ENCODE data around the gene SPTLC3. TPM values are rescaled to one million over a fixed set of nuclear protein-coding genes. Genes with fewer than 3 reads are reported as not detected.

The SPTLC3 gene
- total and polyA plus RNA-seq, 8 donors: 1.1 to 33.9 (median 2.1) TPM; not detected in 1

GRCh38 chr20:13119583-13119982 is 110.8 kb downstream of the SPTLC3 start:
- Histone ChIP-seq H3K4me3 (no peak overlapping the region), H3K4me1 (peaks cover 0 to 4% (median 0%) of the 10 kb centered on the region in 4 donors), H3K9me3 (no peaks in the 10 kb centered on the region), H3K27me3 (no peaks in the 10 kb centered on the region), H3K27ac (no peak overlapping the region), H3K36me3 (no peaks in the 10 kb centered on the region)
- intact Hi-C loops (cut with DNase I; ENCODE audit: low total_unique reads): no loop called here
- whole genome bisulfite sequencing, 5 donors: 18 to 22% (median 18%) methylated on average over 6 of the region's 6 CpGs
- TF ChIP-seq POLR2A (IDR thresholded peaks at IDR 0.05) (no peak), POLR2AphosphoS5 (IDR thresholded peaks at IDR 0.05) (no peak), CTCF (IDR thresholded peaks at IDR 0.05) (peak in 5 of 7 experiments; percentile 70 to 85 (median 76))
- peak in 1 of 2 donors; percentile 88 for DNase-seq

GRCh38 chr20:13120471-13120870 is 111.7 kb downstream of the SPTLC3 start:
- H3K36me3 ChIP-seq: no peaks in the 10 kb centered on the region
- no peaks in the 10 kb centered on the region for H3K27me3 ChIP-seq
- no peak overlapping the region for H3K4me3 ChIP-seq
- TF ChIP-seq EP300 (IDR thresholded peaks at IDR 0.05): no peak
- no peak for TF ChIP-seq POLR2A (IDR thresholded peaks at IDR 0.05)
- no peak for TF ChIP-seq POLR2AphosphoS5 (IDR thresholded peaks at IDR 0.05)
- no peak for TF ChIP-seq CTCF (IDR thresholded peaks at IDR 0.05)
- 57 to 83% (median 80%) methylated on average over 1 of the region's 1 CpG for WGBS, 5 donors
- peaks cover 0 to 4% (median 0%) of the 10 kb centered on the region in 4 donors for H3K4me1 ChIP-seq
- no peak for DNase-seq
- no peak overlapping the region for H3K27ac ChIP-seq
- intact Hi-C loops (cut with DNase I; ENCODE audit: low total_unique reads): no loop called here
- H3K9me3 ChIP-seq: no peaks in the 10 kb centered on the region

- no peak overlapping the region for H3K27ac ChIP-seq
- TF ChIP-seq POLR2A (IDR thresholded peaks at IDR 0.05) (no peak), EP300 (IDR thresholded peaks at IDR 0.05) (no peak), POLR2AphosphoS5 (IDR thresholded peaks at IDR 0.05) (no peak), CTCF (IDR thresholded peaks at IDR 0.05) (no peak)
- DNase-seq: no peak
- no peaks in the 10 kb centered on the region for H3K9me3 ChIP-seq
- intact Hi-C loops (cut with DNase I; ENCODE audit: low total_unique reads): no loop called here
- H3K27me3 ChIP-seq: no peaks in the 10 kb centered on the region
- peaks cover 0 to 4% (median 0%) of the 10 kb centered on the region in 4 donors for H3K4me1 ChIP-seq
- 87 to 92% (median 88%) methylated on average over 5 of the region's 5 CpGs for WGBS, 5 donors
- peaks cover 0 to 6% (median 3%) of the 10 kb centered on the region in 4 donors for H3K36me3 ChIP-seq
- H3K4me3 ChIP-seq: no peak overlapping the region
Observed at GRCh38 chr20:13121840-13122515, 113.2 kb downstream of the SPTLC3 start.

- Histone ChIP-seq H3K36me3 (peaks cover 0 to 22% (median 11%) of the 10 kb centered on the region in 4 donors), H3K9me3 (no peaks in the 10 kb centered on the region), H3K4me3 (no peak overlapping the region), H3K4me1 (no peaks in the 10 kb centered on the region), H3K27me3 (no peaks in the 10 kb centered on the region), H3K27ac (no peak overlapping the region)
- intact Hi-C loops (cut with DNase I; ENCODE audit: low total_unique reads): no loop called here
- no peak for TF ChIP-seq POLR2AphosphoS5 (IDR thresholded peaks at IDR 0.05)
- no peak for TF ChIP-seq CTCF (IDR thresholded peaks at IDR 0.05)
- TF ChIP-seq POLR2A (IDR thresholded peaks at IDR 0.05): no peak
- TF ChIP-seq EP300 (IDR thresholded peaks at IDR 0.05): no peak
- WGBS, 5 donors: 95 to 100% (median 96%) methylated on average over 2 of the region's 2 CpGs
- DNase-seq: no peak
Observed at GRCh38 chr20:13125486-13125885, 116.7 kb downstream of the SPTLC3 start.
